ENCODE measurements around the gene KLHL2.
"Not testable (repeated sequence)": the region's sequence is repeated elsewhere in the genome, so short reads cannot be mapped to it uniquely, and the experiment has no call there.

GRCh38 chr4:165232623-165233433 lies 25.5 kb downstream of the KLHL2 start:
- not testable (repeated sequence) for TF ChIP-seq CTCF (conservative IDR thresholded peaks at IDR 0.05); EZH2 (IDR thresholded peaks at IDR 0.05; ENCODE audit: low read depth)

All from PC-9 (cell line).